Measurements from ENCODE around the gene DISP2. TPM values are rescaled to one million over a fixed set of nuclear protein-coding genes. Genes with fewer than 3 reads are reported as not detected.

DISP2 gene
- total and polyA plus RNA-seq, 2 experiments from 2014 or later: 0.05 to 0.15 TPM

- H3K27ac ChIP-seq: peak overlapping the region; percentile 99
- no peaks in the 10 kb centered on the region for H3K27me3 ChIP-seq
- TF ChIP-seq CTCF (IDR thresholded peaks at IDR 0.05; ENCODE audit: low read depth, low read length): no peak
- no peak for DNase-seq (ENCODE audit: low read depth in 1 of 2, low spot score in 1 of 2)
- peaks cover 6% of the 10 kb centered on the region for H3K36me3 ChIP-seq
- peaks cover 76% of the 10 kb centered on the region for H3K4me1 ChIP-seq (ENCODE audit: low read depth)
- H3K4me3 ChIP-seq: peak overlapping the region; percentile 92
- H3K9me3 ChIP-seq (ENCODE audit: low read depth): no peaks in the 10 kb centered on the region
These were observed 29.3 kb upstream of the DISP2 start for GRCh38 chr15:40328751-40329150.

DNA sequence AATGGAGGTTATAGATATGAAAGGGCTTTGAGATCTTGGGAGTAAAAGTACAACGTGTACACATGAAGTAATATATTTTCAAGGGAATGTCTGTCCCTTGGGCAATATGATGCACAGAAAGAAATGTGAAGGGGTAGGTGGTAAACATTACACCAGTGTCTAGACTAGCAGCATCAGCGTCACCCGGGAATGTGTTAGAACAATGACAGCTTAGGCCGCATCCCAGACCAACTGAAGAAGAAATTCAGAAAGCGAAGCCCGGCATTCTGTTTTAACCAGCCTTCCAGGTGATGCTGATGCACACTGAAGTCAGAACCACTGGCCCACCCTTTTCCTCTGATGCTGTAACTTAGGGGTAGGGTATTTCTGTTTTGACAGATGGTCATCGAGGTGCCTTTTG is 28.2 kb upstream of the DISP2 start:
- Histone ChIP-seq H3K36me3 (peaks cover 6% of the 10 kb centered on the region), H3K27me3 (no peaks in the 10 kb centered on the region), H3K27ac (peak overlapping the region; percentile 99), H3K9me3 (ENCODE audit: low read depth) (no peaks in the 10 kb centered on the region), H3K4me1 (ENCODE audit: low read depth) (peaks cover 83% of the 10 kb centered on the region), H3K4me3 (no peak overlapping the region)
- TF ChIP-seq CTCF (IDR thresholded peaks at IDR 0.05; ENCODE audit: low read depth, low read length): no peak
- peak in 1 of 2 donors; percentile 36 for DNase-seq (ENCODE audit: low read depth in 1 of 2, low spot score in 1 of 2)

DNA sequence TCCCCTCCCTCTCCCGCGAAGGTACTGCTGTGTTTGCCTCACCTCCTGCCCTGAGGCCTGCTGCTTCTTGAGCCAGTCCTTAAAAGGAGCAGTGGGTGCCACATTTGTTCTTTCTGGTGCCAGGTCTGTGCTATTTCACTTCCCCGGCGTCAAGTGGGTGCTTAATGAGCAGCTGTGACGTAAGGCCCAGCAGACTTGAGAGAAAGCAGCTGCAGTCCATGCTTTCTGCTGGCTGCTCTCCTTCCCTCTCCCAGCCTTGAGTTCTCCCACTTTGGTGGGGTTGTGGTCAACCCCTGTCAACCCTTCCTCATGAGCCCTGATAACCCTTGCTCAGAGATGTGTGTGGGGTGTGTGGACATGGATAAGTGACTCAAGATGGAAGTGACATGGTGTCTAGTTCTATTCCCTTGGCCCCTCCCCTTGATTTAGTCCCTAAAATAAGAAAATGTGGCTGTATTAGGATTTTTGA is 27.6 kb upstream of the DISP2 start:
- Histone ChIP-seq H3K4me3 (no peak overlapping the region), H3K9me3 (ENCODE audit: low read depth) (no peaks in the 10 kb centered on the region), H3K36me3 (peaks cover 6% of the 10 kb centered on the region), H3K27me3 (no peaks in the 10 kb centered on the region), H3K27ac (peak overlapping the region; percentile 99), H3K4me1 (ENCODE audit: low read depth) (peaks cover 87% of the 10 kb centered on the region)
- TF ChIP-seq CTCF (IDR thresholded peaks at IDR 0.05; ENCODE audit: low read depth, low read length): no peak
- DNase-seq (ENCODE audit: low read depth in 1 of 2, low spot score in 1 of 2): peak; percentile 95

- H3K36me3 ChIP-seq: peaks cover 6% of the 10 kb centered on the region
- peaks cover 85% of the 10 kb centered on the region for H3K4me1 ChIP-seq (ENCODE audit: low read depth)
- H3K27me3 ChIP-seq: no peaks in the 10 kb centered on the region
- H3K4me3 ChIP-seq: no peak overlapping the region
- H3K9me3 ChIP-seq (ENCODE audit: low read depth): no peaks in the 10 kb centered on the region
- no peak for DNase-seq (ENCODE audit: low read depth in 1 of 2, low spot score in 1 of 2)
- H3K27ac ChIP-seq: peak overlapping the region; percentile 99
- TF ChIP-seq CTCF (IDR thresholded peaks at IDR 0.05; ENCODE audit: low read depth, low read length): no peak
These were observed 27.0 kb upstream of the DISP2 start for GRCh38 chr15:40331026-40331425.

DNA sequence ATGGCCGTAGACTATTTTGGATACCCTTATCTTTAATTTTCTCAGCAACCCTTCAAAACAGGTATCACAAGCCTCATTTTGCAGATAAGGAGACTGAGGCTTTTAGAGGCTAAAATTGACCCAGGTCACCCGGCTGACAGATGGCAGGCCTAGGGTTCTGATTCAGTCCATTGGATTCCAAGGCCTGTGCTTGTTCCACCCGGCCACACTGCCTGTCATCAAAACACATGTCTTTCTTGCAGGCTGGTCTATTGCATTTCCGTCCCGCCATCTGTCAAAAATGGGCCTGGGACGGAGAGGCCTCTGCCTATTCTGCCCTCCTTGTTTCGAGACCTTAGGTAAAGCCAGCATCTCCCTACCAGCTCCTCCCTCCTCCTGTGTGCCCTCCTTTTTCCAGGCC is 26.4 kb upstream of the DISP2 start:
- Histone ChIP-seq H3K4me3 (no peak overlapping the region), H3K4me1 (ENCODE audit: low read depth) (peaks cover 79% of the 10 kb centered on the region), H3K9me3 (ENCODE audit: low read depth) (no peaks in the 10 kb centered on the region), H3K27ac (peak overlapping the region; percentile 99), H3K27me3 (no peaks in the 10 kb centered on the region), H3K36me3 (peaks cover 6% of the 10 kb centered on the region)
- no peak for TF ChIP-seq CTCF (IDR thresholded peaks at IDR 0.05; ENCODE audit: low read depth, low read length)
- DNase-seq (ENCODE audit: low read depth in 1 of 2, low spot score in 1 of 2): no peak
